HEK293 (cell line): ENCODE measurements around the gene SMTN.

Experiments used
- BCL11A ChIP-seq: fragments of 450-650 bp; formaldehyde crosslinking; IDR thresholded peaks from 2 replicates; pipeline ENCODE4 v1.5.1; 2016; ENCODE audit warnings: low read depth, missing biosample characterization, missing genetic modification characterization
- GFI1B ChIP-seq: fragments of 450-650 bp; formaldehyde crosslinking; IDR thresholded peaks from 2 replicates; pipeline ENCODE4 v1.5.1; 2016; ENCODE audit warnings: missing biosample characterization, missing genetic modification characterization
- HOXA7 ChIP-seq: sonication (generic); formaldehyde crosslinking; IDR thresholded peaks from 2 replicates; pipeline ENCODE4 v1.8.1; 2022; ENCODE audit warnings: missing genetic modification reagents, borderline replicate concordance
- KLF7 ChIP-seq: fragments of 450-650 bp; formaldehyde crosslinking; IDR thresholded peaks from 2 replicates; pipeline ENCODE4 v1.5.1; 2016; ENCODE audit warnings: missing biosample characterization, missing genetic modification characterization, borderline replicate concordance
- OSR2 ChIP-seq: fragments of 450-650 bp; formaldehyde crosslinking; IDR thresholded peaks from 2 replicates; pipeline ENCODE4 v1.5.1; 2016; ENCODE audit warnings: missing biosample characterization, missing genetic modification characterization
- OVOL3 ChIP-seq: fragments of 450-650 bp; formaldehyde crosslinking; IDR thresholded peaks from 2 replicates; pipeline ENCODE4 v1.5.1; 2016; ENCODE audit warnings: missing biosample characterization, missing genetic modification characterization
- PRDM2 ChIP-seq: fragments of 450-650 bp; formaldehyde crosslinking; IDR thresholded peaks from 2 replicates; pipeline ENCODE4 v1.5.1; 2016; ENCODE audit warnings: missing biosample characterization, missing genetic modification characterization, borderline replicate concordance
- TRIM28 ChIP-seq: IDR thresholded peaks from 2 replicates; pipeline ENCODE4 v1.6.1; 2011; ENCODE audit warnings: low read length, control low read depth, borderline replicate concordance
- YY2 ChIP-seq: fragments of 450-650 bp; formaldehyde crosslinking; IDR thresholded peaks from 2 replicates; pipeline ENCODE4 v1.5.1; 2016; ENCODE audit warnings: missing biosample characterization, missing genetic modification characterization
- ZBTB20 ChIP-seq: fragments of 450-650 bp; formaldehyde crosslinking; IDR thresholded peaks from 2 replicates; pipeline ENCODE4 v1.5.1; 2016; ENCODE audit warnings: missing biosample characterization, missing genetic modification characterization
- ZBTB48 ChIP-seq: fragments of 450-650 bp; formaldehyde crosslinking; IDR thresholded peaks from 2 replicates; pipeline ENCODE4 v1.5.1; 2016; ENCODE audit warnings: missing biosample characterization, missing genetic modification characterization
- ZBTB6 ChIP-seq: fragments of 450-650 bp; formaldehyde crosslinking; IDR thresholded peaks from 2 replicates; pipeline ENCODE4 v1.5.1; 2017; ENCODE audit warnings: missing biosample characterization, missing genetic modification characterization
- ZBTB7A ChIP-seq: fragments of 450-650 bp; formaldehyde crosslinking; IDR thresholded peaks from 2 replicates; pipeline ENCODE4 v1.5.1; 2016; ENCODE audit warnings: low read depth, missing biosample characterization, missing genetic modification characterization
- ZEB2 ChIP-seq: fragments of 450-650 bp; formaldehyde crosslinking; IDR thresholded peaks from 2 replicates; pipeline ENCODE4 v1.5.1; 2016; ENCODE audit warnings: missing biosample characterization, missing genetic modification characterization
- ZFP37 ChIP-seq: fragments of 450-650 bp; formaldehyde crosslinking; IDR thresholded peaks from 2 replicates; pipeline ENCODE4 v1.5.1; 2016; ENCODE audit warnings: missing biosample characterization, missing genetic modification characterization
- ZNF211 ChIP-seq: fragments of 450-650 bp; formaldehyde crosslinking; IDR thresholded peaks from 2 replicates; pipeline ENCODE4 v1.5.1; 2016; ENCODE audit warnings: low read depth, missing biosample characterization, missing genetic modification characterization
- ZNF324 ChIP-seq: fragments of 450-650 bp; formaldehyde crosslinking; IDR thresholded peaks from 2 replicates; pipeline ENCODE4 v1.5.1; 2016; ENCODE audit warnings: missing biosample characterization, missing genetic modification characterization
- ZNF335 ChIP-seq: fragments of 450-650 bp; formaldehyde crosslinking; conservative IDR thresholded peaks from 2 replicates; pipeline ENCODE4 v1.5.1; 2016; ENCODE audit warnings: missing biosample characterization, missing genetic modification characterization
- ZNF350 ChIP-seq: fragments of 450-650 bp; formaldehyde crosslinking; IDR thresholded peaks from 2 replicates; pipeline ENCODE4 v1.5.0; 2017; ENCODE audit warnings: missing biosample characterization, mild to moderate bottlenecking, missing genetic modification characterization
- ZNF37A ChIP-seq: fragments of 450-650 bp; IDR thresholded peaks from 2 replicates; pipeline ENCODE4 v1.5.1; 2018; ENCODE audit warnings: missing biosample characterization, missing genetic modification characterization
- ZNF510 ChIP-seq: fragments of 450-650 bp; formaldehyde crosslinking; IDR thresholded peaks from 2 replicates; pipeline ENCODE4 v1.5.1; 2018; ENCODE audit warnings: mild to moderate bottlenecking, missing genetic modification characterization, missing biosample characterization; ENCODE audit not compliant: insufficient replicate concordance
- ZNF529 ChIP-seq: fragments of 450-650 bp; formaldehyde crosslinking; IDR thresholded peaks from 2 replicates; pipeline ENCODE4 v1.5.1; 2017; ENCODE audit warnings: missing genetic modification characterization, missing biosample characterization; ENCODE audit not compliant: insufficient replicate concordance
- ZNF530 ChIP-seq: fragments of 450-650 bp; formaldehyde crosslinking; IDR thresholded peaks from 2 replicates; pipeline ENCODE4 v1.5.1; 2016; ENCODE audit warnings: low read depth, missing biosample characterization, missing genetic modification characterization
- ZNF549 ChIP-seq: fragments of 450-650 bp; IDR thresholded peaks from 2 replicates; pipeline ENCODE4 v1.5.1; 2018; ENCODE audit warnings: missing biosample characterization, missing genetic modification characterization, mild to moderate bottlenecking, inconsistent platforms, moderate library complexity
- ZNF660 ChIP-seq: fragments of 450-650 bp; IDR thresholded peaks from 2 replicates; pipeline ENCODE4 v1.5.1; 2018; ENCODE audit warnings: missing biosample characterization, mild to moderate bottlenecking, missing genetic modification characterization
- ZNF677 ChIP-seq: fragments of 450-650 bp; IDR thresholded peaks from 2 replicates; pipeline ENCODE4 v1.5.0; 2018; ENCODE audit warnings: missing biosample characterization, mild to moderate bottlenecking, missing genetic modification characterization, moderate library complexity
- ZNF704 ChIP-seq: fragments of 450-650 bp; formaldehyde crosslinking; IDR thresholded peaks from 2 replicates; pipeline ENCODE4 v1.5.1; 2016; ENCODE audit warnings: missing biosample characterization, missing genetic modification characterization
- ZNF76 ChIP-seq: fragments of 450-650 bp; formaldehyde crosslinking; IDR thresholded peaks from 2 replicates; pipeline ENCODE4; 2016; ENCODE audit warnings: low read depth, missing biosample characterization, missing genetic modification characterization, borderline replicate concordance
- ZNF785 ChIP-seq: fragments of 450-650 bp; formaldehyde crosslinking; IDR thresholded peaks from 2 replicates; pipeline ENCODE4 v1.5.1; 2016; ENCODE audit warnings: missing biosample characterization, missing genetic modification characterization
- ZNF830 ChIP-seq: fragments of 450-650 bp; IDR thresholded peaks from 2 replicates; pipeline ENCODE4 v1.5.0; 2018; ENCODE audit warnings: missing biosample characterization, missing genetic modification characterization, low read depth, mild to moderate bottlenecking, moderate library complexity
- ZSCAN18 ChIP-seq: fragments of 450-650 bp; formaldehyde crosslinking; IDR thresholded peaks from 2 replicates; pipeline ENCODE4 v1.5.1; 2016; ENCODE audit warnings: missing biosample characterization, missing genetic modification characterization
- ZSCAN23 ChIP-seq: fragments of 450-650 bp; formaldehyde crosslinking; IDR thresholded peaks from 2 replicates; pipeline ENCODE4 v1.5.1; 2016; ENCODE audit warnings: missing biosample characterization, missing genetic modification characterization
- ZSCAN30 ChIP-seq: fragments of 450-650 bp; IDR thresholded peaks from 2 replicates; pipeline ENCODE4 v1.5.1; 2018; ENCODE audit warnings: missing biosample characterization, mild to moderate bottlenecking, missing genetic modification characterization, moderate library complexity

SMTN gene

GRCh38 chr22:31055635-31056159 lies 25.4 kb upstream of the SMTN start (continued):
- no peak; the same call in 1 of the 2 replicates for TF ChIP-seq OVOL3 (tag by site-specific recombination)
- TF ChIP-seq ZNF830 = no peak
- no peak for TF ChIP-seq ZNF37A (tag by site-specific recombination)
- no peak for TF ChIP-seq ZNF677 (tag by site-specific recombination)
- 0 out of 2 replicates have a peak, but pooled peaks have one; percentile 36 for TF ChIP-seq ZNF530
- TF ChIP-seq OSR2 = peak; percentile 57; the same call in 1 of the 2 replicates
- TF ChIP-seq ZNF510 = no peak
- no peak for TF ChIP-seq ZBTB20 (tag by site-specific recombination)
- TF ChIP-seq HOXA7 (CRISPR knock-in tag) = no peak
- no peak for TF ChIP-seq ZNF549 (tag by site-specific recombination)
- TF ChIP-seq ZNF211 (tag by site-specific recombination) = no peak
- no peak for TF ChIP-seq PRDM2 (tag by site-specific recombination)
- TF ChIP-seq ZFP37 (tag by site-specific recombination) = 0 out of 2 replicates have a peak, but pooled peaks have one; percentile 30
- no peak for TF ChIP-seq ZBTB7A
- TF ChIP-seq ZEB2 (tag by site-specific recombination) = peak; percentile 98
- TF ChIP-seq ZNF704 (tag by site-specific recombination) = no peak
- TF ChIP-seq ZNF76 (tag by site-specific recombination) = peak; percentile 77
- no peak for TF ChIP-seq ZNF529 (tag by site-specific recombination)
- peak; percentile 66 for TF ChIP-seq ZSCAN18 (tag by site-specific recombination)
- no peak for TF ChIP-seq GFI1B (tag by site-specific recombination)
- TF ChIP-seq YY2 (tag by site-specific recombination) = no peak
- TF ChIP-seq TRIM28 = peak; percentile 98
- peak; percentile 98 for TF ChIP-seq ZNF324 (tag by site-specific recombination)
- TF ChIP-seq ZNF335 (tag by site-specific recombination) = peak; percentile 64; the same call in 1 of the 2 replicates
- no peak for TF ChIP-seq KLF7 (tag by site-specific recombination)
- peak; percentile 93 for TF ChIP-seq ZBTB6
- peak; percentile 93 for TF ChIP-seq ZSCAN23 (tag by site-specific recombination)
- 0 out of 2 replicates have a peak, but pooled peaks have one; percentile 85 for TF ChIP-seq ZNF785 (tag by site-specific recombination)
- TF ChIP-seq ZNF660 = peak; percentile 95
- 0 out of 2 replicates have a peak, but pooled peaks have one; percentile 28 for TF ChIP-seq ZBTB48 (tag by site-specific recombination)
- peak; percentile 94; the same call in 1 of the 2 replicates for TF ChIP-seq BCL11A (tag by site-specific recombination)
- TF ChIP-seq ZSCAN30 = peak; percentile 75
- TF ChIP-seq ZNF350 (tag by site-specific recombination) = no peak
